ENCODE measurements around the gene NKAPL. TPM values are rescaled to one million over a fixed set of nuclear protein-coding genes. Genes with fewer than 3 reads are reported as not detected.

NKAPL gene
- total and polyA plus RNA-seq, 2 of the 8 experiments (the other 6 are each of a cell fraction or from before 2014, with no cell fraction given) = 0.08 TPM; not detected in 1

DNA sequence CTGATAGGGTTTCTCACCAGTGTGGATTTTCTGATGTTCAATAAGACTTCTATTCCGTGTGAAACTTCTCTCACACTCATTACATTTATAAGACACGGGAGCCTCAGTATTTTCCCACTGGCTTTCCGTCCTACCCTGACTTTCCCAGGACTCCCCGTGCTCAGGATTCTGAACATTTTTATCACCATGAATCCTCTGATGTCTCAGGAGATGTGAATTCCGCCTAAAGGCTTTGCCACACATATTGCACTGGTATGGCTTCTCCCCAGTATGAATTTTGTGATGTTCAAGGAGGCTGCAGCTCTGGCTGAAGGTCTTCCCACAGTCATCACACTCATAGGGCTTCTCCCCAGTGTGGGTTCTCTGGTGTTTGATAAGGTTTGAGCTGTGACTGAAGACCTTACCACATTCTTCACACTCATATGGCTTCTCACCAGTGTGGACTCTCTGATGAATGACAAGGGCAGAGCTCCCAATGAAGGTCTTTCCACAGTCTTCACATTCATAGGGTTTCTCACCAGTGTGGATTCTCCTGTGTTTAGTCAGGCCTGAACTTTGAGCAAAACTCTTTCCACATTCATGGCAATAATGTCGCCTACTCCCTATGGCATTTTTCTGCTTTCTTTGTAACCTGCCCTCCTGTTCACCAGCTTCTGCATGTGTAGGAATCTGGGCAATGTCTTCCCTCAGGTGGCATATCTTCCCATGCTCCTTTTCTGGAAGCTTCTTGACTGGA, 13.7 kb upstream of the NKAPL start (continued):
- TF ChIP-seq CHD7 (IDR thresholded peaks at IDR 0.05; ENCODE audit: insufficient replicate concordance, low read length) (no peak), USF2 (IDR thresholded peaks at IDR 0.05; ENCODE audit: low read length) (no peak), HDAC6 (IDR thresholded peaks at IDR 0.05; ENCODE audit: low read depth, low read length) (no peak), JUN (IDR thresholded peaks at IDR 0.05; ENCODE audit: low read depth, low read length) (no peak), POU5F1 (IDR thresholded peaks at IDR 0.05; ENCODE audit: low read depth, low read length) (no peak), CHD1 (IDR thresholded peaks at IDR 0.05; ENCODE audit: low read depth, low read length) (no peak), JUND (IDR thresholded peaks at IDR 0.05; ENCODE audit: low read length) (no peak), SIX5 (IDR thresholded peaks at IDR 0.05; ENCODE audit: low read depth, low read length) (no peak), SRF (IDR thresholded peaks at IDR 0.05; ENCODE audit: low read depth, low read length) (no peak), YY1 (IDR thresholded peaks at IDR 0.05; ENCODE audit: low read depth, low read length) (no peak)

Data from H1 (cell line).